ENCODE measurements around the gene RPL18.

RPL18 gene

DNA sequence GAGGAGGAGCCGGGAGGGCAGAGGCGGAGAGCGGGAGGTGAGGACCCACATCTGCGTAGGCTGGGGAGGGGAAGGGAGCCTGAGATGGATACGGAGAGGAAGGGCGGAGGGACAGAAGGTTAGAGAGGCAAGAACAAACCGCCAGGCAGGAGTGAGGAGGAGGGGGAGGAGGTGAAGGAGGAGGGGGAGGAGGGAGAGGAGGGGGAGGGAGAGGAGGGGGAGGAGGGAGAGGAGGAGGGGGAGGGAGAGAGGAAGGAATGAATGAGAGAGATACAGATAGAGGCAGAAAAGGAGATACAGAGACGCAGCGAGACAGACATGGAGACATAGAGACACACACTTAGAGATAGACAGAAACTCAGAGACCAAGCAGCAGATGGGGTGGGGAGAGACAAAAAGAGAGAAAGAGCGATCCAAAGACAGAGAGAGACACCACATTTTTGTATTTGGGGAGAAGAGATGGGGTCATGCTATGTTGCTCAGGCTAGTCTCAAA lies 27.8 kb upstream of the RPL18 start:
- Histone ChIP-seq H3K27me3 (ENCODE audit: insufficient read depth, poor library complexity, severe bottlenecking) (no peaks in the 10 kb centered on the region), H3K27ac (replicated peaks) (no peak overlapping the region), H3K4me3 (replicated peaks; ENCODE audit: insufficient read depth, low read length) (peak overlapping the region; percentile 43; the same call in 1 of the 2 replicates)
- no peak for TF ChIP-seq SPI1 (IDR thresholded peaks at IDR 0.05; ENCODE audit: borderline replicate concordance, low read depth)
- DNase-seq (ENCODE audit: low read depth in 1 of 2, low spot score in 1 of 2): peak in 1 of 2 experiments; percentile 73

- TF ChIP-seq, protein P1, sequence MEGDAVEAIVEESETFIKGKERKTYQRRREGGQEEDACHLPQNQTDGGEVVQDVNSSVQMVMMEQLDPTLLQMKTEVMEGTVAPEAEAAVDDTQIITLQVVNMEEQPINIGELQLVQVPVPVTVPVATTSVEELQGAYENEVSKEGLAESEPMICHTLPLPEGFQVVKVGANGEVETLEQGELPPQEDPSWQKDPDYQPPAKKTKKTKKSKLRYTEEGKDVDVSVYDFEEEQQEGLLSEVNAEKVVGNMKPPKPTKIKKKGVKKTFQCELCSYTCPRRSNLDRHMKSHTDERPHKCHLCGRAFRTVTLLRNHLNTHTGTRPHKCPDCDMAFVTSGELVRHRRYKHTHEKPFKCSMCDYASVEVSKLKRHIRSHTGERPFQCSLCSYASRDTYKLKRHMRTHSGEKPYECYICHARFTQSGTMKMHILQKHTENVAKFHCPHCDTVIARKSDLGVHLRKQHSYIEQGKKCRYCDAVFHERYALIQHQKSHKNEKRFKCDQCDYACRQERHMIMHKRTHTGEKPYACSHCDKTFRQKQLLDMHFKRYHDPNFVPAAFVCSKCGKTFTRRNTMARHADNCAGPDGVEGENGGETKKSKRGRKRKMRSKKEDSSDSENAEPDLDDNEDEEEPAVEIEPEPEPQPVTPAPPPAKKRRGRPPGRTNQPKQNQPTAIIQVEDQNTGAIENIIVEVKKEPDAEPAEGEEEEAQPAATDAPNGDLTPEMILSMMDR (IDR thresholded peaks at IDR 0.05; ENCODE audit: insufficient read depth, low read length): peak; percentile 52
- no peak for TF ChIP-seq GABPA (IDR thresholded peaks at IDR 0.05; ENCODE audit: low read depth)
- peak in 1 of 2 experiments; percentile 86 for DNase-seq (ENCODE audit: low read depth in 1 of 2, low spot score in 1 of 2)
- Histone ChIP-seq H3K27me3 (ENCODE audit: insufficient read depth, poor library complexity, severe bottlenecking) (no peaks in the 10 kb centered on the region), H3K4me3 (replicated peaks; ENCODE audit: insufficient read depth, low read length) (peak within 1 kb of the TSS; percentile 43), H3K27ac (replicated peaks) (no peak within 1 kb of the TSS)
Observed at GRCh38 chr19:48646001-48646721, 27.2 kb upstream of the RPL18 start, which contains the start of gene CA11. TSS of gene CA11 (minus strand) at chr19:48646187. CDS start at chr19:48645632, 555 bp downstream.

GRCh38 chr19:48645620-48646000 lies 26.6 kb upstream of the RPL18 start:
- H3K27me3 ChIP-seq (ENCODE audit: insufficient read depth, poor library complexity, severe bottlenecking): no peaks in the 10 kb centered on the region
- peak overlapping the region; percentile 43 for H3K4me3 ChIP-seq (replicated peaks; ENCODE audit: insufficient read depth, low read length)
- no peak overlapping the region for H3K27ac ChIP-seq (replicated peaks)
- TF ChIP-seq, protein P1 (IDR thresholded peaks at IDR 0.05; ENCODE audit: insufficient read depth, low read length): no peak
- TF ChIP-seq SPI1 (IDR thresholded peaks at IDR 0.05; ENCODE audit: borderline replicate concordance, low read depth): no peak
- no peak for TF ChIP-seq POLR2AphosphoS5 (IDR thresholded peaks at IDR 0.05; ENCODE audit: low read depth)
- TF ChIP-seq GABPA (IDR thresholded peaks at IDR 0.05; ENCODE audit: low read depth): no peak
- TF ChIP-seq, protein P2, sequence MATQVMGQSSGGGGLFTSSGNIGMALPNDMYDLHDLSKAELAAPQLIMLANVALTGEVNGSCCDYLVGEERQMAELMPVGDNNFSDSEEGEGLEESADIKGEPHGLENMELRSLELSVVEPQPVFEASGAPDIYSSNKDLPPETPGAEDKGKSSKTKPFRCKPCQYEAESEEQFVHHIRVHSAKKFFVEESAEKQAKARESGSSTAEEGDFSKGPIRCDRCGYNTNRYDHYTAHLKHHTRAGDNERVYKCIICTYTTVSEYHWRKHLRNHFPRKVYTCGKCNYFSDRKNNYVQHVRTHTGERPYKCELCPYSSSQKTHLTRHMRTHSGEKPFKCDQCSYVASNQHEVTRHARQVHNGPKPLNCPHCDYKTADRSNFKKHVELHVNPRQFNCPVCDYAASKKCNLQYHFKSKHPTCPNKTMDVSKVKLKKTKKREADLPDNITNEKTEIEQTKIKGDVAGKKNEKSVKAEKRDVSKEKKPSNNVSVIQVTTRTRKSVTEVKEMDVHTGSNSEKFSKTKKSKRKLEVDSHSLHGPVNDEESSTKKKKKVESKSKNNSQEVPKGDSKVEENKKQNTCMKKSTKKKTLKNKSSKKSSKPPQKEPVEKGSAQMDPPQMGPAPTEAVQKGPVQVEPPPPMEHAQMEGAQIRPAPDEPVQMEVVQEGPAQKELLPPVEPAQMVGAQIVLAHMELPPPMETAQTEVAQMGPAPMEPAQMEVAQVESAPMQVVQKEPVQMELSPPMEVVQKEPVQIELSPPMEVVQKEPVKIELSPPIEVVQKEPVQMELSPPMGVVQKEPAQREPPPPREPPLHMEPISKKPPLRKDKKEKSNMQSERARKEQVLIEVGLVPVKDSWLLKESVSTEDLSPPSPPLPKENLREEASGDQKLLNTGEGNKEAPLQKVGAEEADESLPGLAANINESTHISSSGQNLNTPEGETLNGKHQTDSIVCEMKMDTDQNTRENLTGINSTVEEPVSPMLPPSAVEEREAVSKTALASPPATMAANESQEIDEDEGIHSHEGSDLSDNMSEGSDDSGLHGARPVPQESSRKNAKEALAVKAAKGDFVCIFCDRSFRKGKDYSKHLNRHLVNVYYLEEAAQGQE (IDR thresholded peaks at IDR 0.05; ENCODE audit: insufficient replicate concordance, low read depth): no peak
- DNase-seq (ENCODE audit: low read depth in 1 of 2, low spot score in 1 of 2): no peak

- H3K27me3 ChIP-seq (ENCODE audit: insufficient read depth, poor library complexity, severe bottlenecking): no peaks in the 10 kb centered on the region
- DNase-seq (ENCODE audit: low read depth in 1 of 2, low spot score in 1 of 2): peak in 1 of 2 experiments; percentile 72
- TF ChIP-seq, protein P1 (IDR thresholded peaks at IDR 0.05; ENCODE audit: insufficient read depth, low read length): no peak
- TF ChIP-seq GABPA (IDR thresholded peaks at IDR 0.05; ENCODE audit: low read depth): no peak
- no peak for TF ChIP-seq POLR2AphosphoS5 (IDR thresholded peaks at IDR 0.05; ENCODE audit: low read depth)
- TF ChIP-seq, protein P2 (IDR thresholded peaks at IDR 0.05; ENCODE audit: insufficient replicate concordance, low read depth): no peak
- TF ChIP-seq SPI1 (IDR thresholded peaks at IDR 0.05; ENCODE audit: borderline replicate concordance, low read depth): no peak
- H3K27ac ChIP-seq (replicated peaks): no peak overlapping the region
- no peak overlapping the region for H3K4me3 ChIP-seq (replicated peaks; ENCODE audit: insufficient read depth, low read length)
Observed at GRCh38 chr19:48644839-48645619, 26.1 kb upstream of the RPL18 start.
